PC-3 (cell line): Measurements from ENCODE around the gene ZBTB16.

Experiments
- EZH2 ChIP-seq: fragments of 300-600 bp; sonication (generic); IDR thresholded peaks from one replicate; pipeline ENCODE4 v1.6.1; 2017; ENCODE audit warnings: antibody characterized with exemption, mild to moderate bottlenecking, low read length; ENCODE audit not compliant: unreplicated experiment
- EZH2phosphoT487 ChIP-seq: fragments of 300-600 bp; sonication (generic); IDR thresholded peaks from 2 replicates; pipeline ENCODE4 v1.6.1; 2018; ENCODE audit warnings: mild to moderate bottlenecking, antibody characterized with exemption, low read length, borderline replicate concordance
- TF ChIP-seq, protein P1 (sequence below): fragments of 300-600 bp; sonication (generic); conservative IDR thresholded peaks from 2 replicates; pipeline ENCODE4 v1.5.1; 2017; ENCODE audit warnings: antibody characterized with exemption, low read depth, mild to moderate bottlenecking, low read length

- TF ChIP-seq EZH2: no peak
- TF ChIP-seq, protein P1, sequence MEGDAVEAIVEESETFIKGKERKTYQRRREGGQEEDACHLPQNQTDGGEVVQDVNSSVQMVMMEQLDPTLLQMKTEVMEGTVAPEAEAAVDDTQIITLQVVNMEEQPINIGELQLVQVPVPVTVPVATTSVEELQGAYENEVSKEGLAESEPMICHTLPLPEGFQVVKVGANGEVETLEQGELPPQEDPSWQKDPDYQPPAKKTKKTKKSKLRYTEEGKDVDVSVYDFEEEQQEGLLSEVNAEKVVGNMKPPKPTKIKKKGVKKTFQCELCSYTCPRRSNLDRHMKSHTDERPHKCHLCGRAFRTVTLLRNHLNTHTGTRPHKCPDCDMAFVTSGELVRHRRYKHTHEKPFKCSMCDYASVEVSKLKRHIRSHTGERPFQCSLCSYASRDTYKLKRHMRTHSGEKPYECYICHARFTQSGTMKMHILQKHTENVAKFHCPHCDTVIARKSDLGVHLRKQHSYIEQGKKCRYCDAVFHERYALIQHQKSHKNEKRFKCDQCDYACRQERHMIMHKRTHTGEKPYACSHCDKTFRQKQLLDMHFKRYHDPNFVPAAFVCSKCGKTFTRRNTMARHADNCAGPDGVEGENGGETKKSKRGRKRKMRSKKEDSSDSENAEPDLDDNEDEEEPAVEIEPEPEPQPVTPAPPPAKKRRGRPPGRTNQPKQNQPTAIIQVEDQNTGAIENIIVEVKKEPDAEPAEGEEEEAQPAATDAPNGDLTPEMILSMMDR: no peak
- no peak for TF ChIP-seq EZH2phosphoT487
Measured at GRCh38 chr11:114082767-114083181, 23.3 kb downstream of the ZBTB16 start.
